PC-3 (cell line): ENCODE measurements around the gene SLC25A34. TPM values are rescaled to one million over a fixed set of nuclear protein-coding genes. Genes with fewer than 3 reads are reported as not detected.

Experiments used
- ATAC-seq: fragments of 200-7000 bp; cut with Tn5 transposase; 2 replicates; pipeline ENCODE4 v1.9.1; 2020; ENCODE audit warnings: mild to moderate bottlenecking, moderate library complexity
- BruUV-seq: library from RNA; stranded (reverse); fragments of 400-500 nt; replicated peaks from 2 replicates; lab custom pipeline; 2021; lab: Mats Ljungman, UMichigan
- CTCF ChIA-PET: fragments of 300-600 bp; sonication (Branson Sonifier 250); formaldehyde crosslinking; loops from one replicate; lab custom pipeline; 2022; ENCODE audit warnings: antibody characterized with exemption; lab: Charles Lee
- POLR2A ChIA-PET: fragments of 300-600 bp; sonication (Branson Sonifier 250); formaldehyde crosslinking; loops from one replicate; lab custom pipeline; 2022; ENCODE audit warnings: antibody characterized with exemption; ENCODE audit not compliant: unreplicated experiment; lab: Charles Lee
- DNase-seq: peaks from one replicate; pipeline ENCODE4 v3.0.0-alpha.2; 2015
- H2AFZ ChIP-seq: fragments of 300-600 bp; sonication (generic); 2 replicates; pipeline ENCODE4 v1.6.0; 2016; ENCODE audit warnings: antibody characterized with exemption, low read length
- H3F3A ChIP-seq: fragments of 300-600 bp; sonication (generic); one replicate; pipeline ENCODE4 v1.6.0; 2017; ENCODE audit warnings: antibody characterized with exemption, low read length, control low read depth, mild to moderate bottlenecking; ENCODE audit not compliant: unreplicated experiment
- H3K27ac ChIP-seq: fragments of 300-600 bp; sonication (generic); 2 replicates; pipeline ENCODE4 v1.5.1; 2016; ENCODE audit warnings: mild to moderate bottlenecking, low read length
- H3K27me3 ChIP-seq: fragments of 300-600 bp; sonication (generic); 2 replicates; pipeline ENCODE4 v1.6.1; 2016; ENCODE audit warnings: low read length, mixed read lengths
- H3K36me3 ChIP-seq: fragments of 300-600 bp; sonication (generic); 2 replicates; pipeline ENCODE4 v1.6.1; 2016; ENCODE audit warnings: low read depth, mixed run types, low read length, mixed read lengths
- H3K4me1 ChIP-seq: fragments of 300-600 bp; sonication (generic); 2 replicates; pipeline ENCODE4 v1.5.1; 2016; ENCODE audit warnings: low read length; ENCODE audit not compliant: insufficient read depth
- H3K4me2 ChIP-seq: fragments of 300-600 bp; sonication (generic); 2 replicates; pipeline ENCODE4 v1.6.0; 2016; ENCODE audit warnings: low read length
- H3K4me3 ChIP-seq: fragments of 300-600 bp; sonication (generic); 2 replicates; pipeline ENCODE4 v1.5.1; 2016; ENCODE audit warnings: mild to moderate bottlenecking, low read length, mixed read lengths
- H3K79me2 ChIP-seq: fragments of 300-600 bp; sonication (generic); 2 replicates; pipeline ENCODE4 v1.6.1; 2017; ENCODE audit warnings: low read length, mixed read lengths
- H3K9ac ChIP-seq: fragments of 300-600 bp; sonication (generic); 2 replicates; pipeline ENCODE4 v1.6.0; 2016; ENCODE audit warnings: mild to moderate bottlenecking, low read length
- H3K9me2 ChIP-seq: fragments of 300-600 bp; sonication (generic); replicated peaks from 2 replicates; pipeline ENCODE4 v1.6.1; 2016; ENCODE audit warnings: mixed run types, low read length, mixed read lengths
- H3K9me3 ChIP-seq: fragments of 300-600 bp; sonication (generic); 2 replicates; pipeline ENCODE4 v1.6.1; 2016; ENCODE audit warnings: low read length, mixed read lengths
- H4K20me1 ChIP-seq: fragments of 300-600 bp; sonication (generic); 2 replicates; pipeline ENCODE4 v1.6.1; 2016; ENCODE audit warnings: low read length, mixed read lengths
- EZH2 ChIP-seq: fragments of 300-600 bp; sonication (generic); IDR thresholded peaks from one replicate; pipeline ENCODE4 v1.6.1; 2017; ENCODE audit warnings: antibody characterized with exemption, mild to moderate bottlenecking, low read length; ENCODE audit not compliant: unreplicated experiment
- EZH2phosphoT487 ChIP-seq: fragments of 300-600 bp; sonication (generic); IDR thresholded peaks from 2 replicates; pipeline ENCODE4 v1.6.1; 2018; ENCODE audit warnings: mild to moderate bottlenecking, antibody characterized with exemption, low read length, borderline replicate concordance
- intact Hi-C: fragments of 100-400 bp; cut with micrococcal nuclease; formaldehyde crosslinking; loops from 2 replicates; pipeline ENCODE4 v1.9.0; 2023
- total RNA-seq: library from RNA; depleted of rRNA; stranded (reverse); fragments of >200 nt; gene quantifications from 2 replicates; pipeline ENCODE4 v1.2.3, GENCODE V29; 2014
- TF ChIP-seq, protein P1 (sequence below): fragments of 300-600 bp; sonication (generic); conservative IDR thresholded peaks from 2 replicates; pipeline ENCODE4 v1.5.1; 2017; ENCODE audit warnings: antibody characterized with exemption, low read depth, mild to moderate bottlenecking, low read length

The SLC25A34 gene
- total RNA-seq, 1 experiment from 2014 or later, result 0.44 TPM

DNA sequence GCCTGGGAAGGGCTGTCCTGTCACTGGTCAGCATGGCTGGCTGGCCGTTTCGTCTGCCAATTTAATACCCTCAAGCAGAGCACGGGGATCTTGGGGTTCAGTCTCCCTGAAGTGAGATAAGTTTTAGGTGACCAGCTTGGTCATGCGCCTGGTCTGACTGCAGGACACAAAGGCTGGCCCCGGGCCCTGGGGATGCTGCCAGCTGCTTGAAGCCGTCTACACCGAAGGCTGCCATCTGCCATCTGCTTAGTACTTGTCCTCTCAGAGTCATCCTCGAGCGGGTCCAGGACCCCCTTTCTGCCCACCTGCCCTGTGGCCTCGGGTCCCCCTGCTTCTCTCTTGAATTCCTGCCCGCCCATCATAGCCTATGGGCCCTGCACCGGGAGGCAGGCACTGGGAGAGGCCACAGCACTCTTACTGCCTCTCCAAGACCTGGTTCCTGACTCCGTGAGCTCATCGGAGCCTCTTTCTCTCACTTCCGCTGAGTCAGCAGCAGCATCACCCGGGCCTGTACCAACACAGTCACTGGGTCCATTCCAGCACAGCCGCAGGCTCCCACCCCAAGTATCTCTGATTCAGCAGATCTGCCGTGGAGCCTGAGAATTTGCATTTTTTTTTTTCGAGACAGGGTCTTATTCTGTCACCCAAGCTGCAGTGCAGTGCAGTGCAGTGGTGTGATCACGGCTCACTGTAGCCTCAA, 29.6 kb downstream of the SLC25A34 start:
- peak overlapping the region; percentile 54 for H3K4me2 ChIP-seq
- intact Hi-C loops, result no loop called here
- H3K27me3 ChIP-seq, result no peaks in the 10 kb centered on the region
- no peaks in the 10 kb centered on the region for H4K20me1 ChIP-seq
- peak overlapping the region; percentile 35; the same call in 1 of the 2 replicates for H2AFZ ChIP-seq
- H3K79me2 ChIP-seq, result peaks cover 31% of the 10 kb centered on the region
- DNase-seq, result peak; percentile 95
- H3K36me3 ChIP-seq, result peaks cover 19% of the 10 kb centered on the region
- peak; percentile 98 for ATAC-seq
- ChIA-PET POLR2A (interaction anchor here (0.6 to 0.7 kb wide), 2 partner anchors 30 to 161 kb away, joined by 4 to 13 read pairs; no protein-coding TSS in a partner anchor), CTCF (interaction anchor here (0.7 kb wide), 1 partner anchor 173 kb away, joined by 4 read pairs; no protein-coding TSS in a partner anchor)
- no TSS peak for BruUV-seq
- peak overlapping the region; percentile 40; the same call in 1 of the 2 replicates for H3K9ac ChIP-seq
- H3K4me3 ChIP-seq, result no peak overlapping the region
- peaks cover 29% of the 10 kb centered on the region for H3K4me1 ChIP-seq
- H3K9me2 ChIP-seq, result no peaks in the 10 kb centered on the region
- peak overlapping the region; percentile 81 for H3K27ac ChIP-seq
- H3K9me3 ChIP-seq, result no peaks in the 10 kb centered on the region
- TF ChIP-seq EZH2phosphoT487 (no peak), EZH2 (no peak)
- no peaks in the 10 kb centered on the region for H3F3A ChIP-seq

DNA sequence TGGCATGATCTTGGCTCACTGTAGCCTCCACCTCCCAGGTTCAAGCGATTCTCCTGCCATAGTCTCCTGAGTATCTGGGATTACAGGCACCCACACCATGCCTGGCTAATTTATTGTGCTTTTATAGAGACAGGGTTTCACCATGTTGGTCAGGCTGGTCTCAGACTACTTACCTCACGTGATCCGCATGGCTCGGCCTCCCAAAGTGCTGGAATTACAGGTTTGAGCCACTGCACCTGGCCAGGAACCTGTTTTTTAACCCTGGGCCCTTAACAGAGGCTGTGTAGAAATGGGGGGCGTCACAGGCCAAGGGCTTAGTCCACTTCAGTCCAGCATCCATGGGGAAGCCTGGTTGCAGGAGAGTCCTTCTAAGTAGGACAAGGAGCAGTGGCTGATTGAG, 31.9 kb downstream of the SLC25A34 start:
- ATAC-seq (no peak), DNase-seq (no peak)
- Histone ChIP-seq H3K27me3 (no peaks in the 10 kb centered on the region), H3K36me3 (peaks cover 27% of the 10 kb centered on the region), H3K4me2 (no peak overlapping the region), H2AFZ (no peak overlapping the region), H3K27ac (no peak overlapping the region), H3K9ac (no peak overlapping the region), H3K79me2 (peaks cover 8% of the 10 kb centered on the region), H3K4me1 (peaks cover 20% of the 10 kb centered on the region), H3K9me2 (no peaks in the 10 kb centered on the region), H3K4me3 (no peak overlapping the region), H3F3A (no peaks in the 10 kb centered on the region), H4K20me1 (no peaks in the 10 kb centered on the region), H3K9me3 (no peaks in the 10 kb centered on the region)
- ChIA-PET CTCF (no interaction called here), POLR2A (no interaction called here)
- TF ChIP-seq EZH2, result no peak
- TF ChIP-seq, protein P1, sequence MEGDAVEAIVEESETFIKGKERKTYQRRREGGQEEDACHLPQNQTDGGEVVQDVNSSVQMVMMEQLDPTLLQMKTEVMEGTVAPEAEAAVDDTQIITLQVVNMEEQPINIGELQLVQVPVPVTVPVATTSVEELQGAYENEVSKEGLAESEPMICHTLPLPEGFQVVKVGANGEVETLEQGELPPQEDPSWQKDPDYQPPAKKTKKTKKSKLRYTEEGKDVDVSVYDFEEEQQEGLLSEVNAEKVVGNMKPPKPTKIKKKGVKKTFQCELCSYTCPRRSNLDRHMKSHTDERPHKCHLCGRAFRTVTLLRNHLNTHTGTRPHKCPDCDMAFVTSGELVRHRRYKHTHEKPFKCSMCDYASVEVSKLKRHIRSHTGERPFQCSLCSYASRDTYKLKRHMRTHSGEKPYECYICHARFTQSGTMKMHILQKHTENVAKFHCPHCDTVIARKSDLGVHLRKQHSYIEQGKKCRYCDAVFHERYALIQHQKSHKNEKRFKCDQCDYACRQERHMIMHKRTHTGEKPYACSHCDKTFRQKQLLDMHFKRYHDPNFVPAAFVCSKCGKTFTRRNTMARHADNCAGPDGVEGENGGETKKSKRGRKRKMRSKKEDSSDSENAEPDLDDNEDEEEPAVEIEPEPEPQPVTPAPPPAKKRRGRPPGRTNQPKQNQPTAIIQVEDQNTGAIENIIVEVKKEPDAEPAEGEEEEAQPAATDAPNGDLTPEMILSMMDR, result no peak
- no peak for TF ChIP-seq EZH2phosphoT487
- intact Hi-C loops, result no loop called here
- no TSS peak for BruUV-seq

DNA sequence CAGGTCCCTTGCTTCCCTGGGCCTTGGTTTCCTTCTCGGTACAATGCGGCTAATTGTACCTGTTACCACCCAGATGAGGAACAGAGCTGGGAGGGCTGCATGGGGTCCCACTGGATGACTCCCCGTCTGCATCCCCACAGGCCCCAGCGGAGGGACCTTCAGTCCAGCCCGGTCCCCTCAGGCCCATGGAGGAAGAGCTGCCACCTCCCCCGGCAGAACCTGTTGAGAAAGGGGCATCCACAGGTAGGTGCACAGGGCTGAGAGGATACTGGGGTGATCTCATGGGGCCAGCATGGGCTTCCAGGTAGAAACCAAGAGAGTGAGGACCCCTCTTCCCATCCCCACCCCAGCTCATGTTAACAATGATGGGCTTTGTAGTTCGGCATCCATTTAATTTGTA, 32.3 kb downstream of the SLC25A34 start:
- TF ChIP-seq, protein P1, result no peak
- H4K20me1 ChIP-seq, result no peaks in the 10 kb centered on the region
- H3F3A ChIP-seq, result no peaks in the 10 kb centered on the region
- no TSS peak for BruUV-seq
- no peak overlapping the region for H3K4me3 ChIP-seq
- no peaks in the 10 kb centered on the region for H3K9me2 ChIP-seq
- no peak overlapping the region for H2AFZ ChIP-seq
- H3K9ac ChIP-seq, result no peak overlapping the region
- H3K4me2 ChIP-seq, result no peak overlapping the region
- CTCF ChIA-PET, result no interaction called here
- no peak overlapping the region for H3K27ac ChIP-seq
- no peak for DNase-seq
- POLR2A ChIA-PET, result no interaction called here
- H3K27me3 ChIP-seq, result no peaks in the 10 kb centered on the region
- peaks cover 27% of the 10 kb centered on the region for H3K36me3 ChIP-seq
- H3K4me1 ChIP-seq, result peaks cover 20% of the 10 kb centered on the region
- H3K9me3 ChIP-seq, result no peaks in the 10 kb centered on the region
- ATAC-seq, result no peak
- peaks cover 8% of the 10 kb centered on the region; the same call in 1 of the 2 replicates for H3K79me2 ChIP-seq
- intact Hi-C loops, result no loop called here
